H9 (cell line): ENCODE data around the gene UBASH3A. TPM values are rescaled to one million over a fixed set of nuclear protein-coding genes. Genes with fewer than 3 reads are reported as not detected.

ENCODE experiments used
- DNase-seq: peaks from one replicate; pipeline ENCODE4 v3.0.0-alpha.2; 2017
- H2AFZ ChIP-seq: one replicate; pipeline ENCODE4 v1.6.1; 2013; ENCODE audit warnings: mild to moderate bottlenecking, low read length, control low read depth, moderate library complexity
- H2AK5ac ChIP-seq: 2 replicates; pipeline ENCODE4 v1.6.1; 2013; ENCODE audit warnings: low read length, control low read depth, mixed read lengths; ENCODE audit not compliant: insufficient read length
- H2BK120ac ChIP-seq: one replicate; pipeline ENCODE4 v1.6.1; 2013; ENCODE audit warnings: low read depth, mild to moderate bottlenecking, low read length, control low read depth, inconsistent platforms; ENCODE audit not compliant: poor library complexity, severe bottlenecking
- H2BK12ac ChIP-seq: 2 replicates; pipeline ENCODE4 v1.6.1; 2013; ENCODE audit warnings: low read length, control low read depth, mixed read lengths, low read depth; ENCODE audit not compliant: insufficient read length
- H2BK15ac ChIP-seq: 2 replicates; pipeline ENCODE4 v1.6.1; 2013; ENCODE audit warnings: low read depth, low read length, control low read depth
- H2BK20ac ChIP-seq: one replicate; pipeline ENCODE4 v1.6.1; 2013; ENCODE audit warnings: low read depth, mild to moderate bottlenecking, low read length, control low read depth, inconsistent platforms; ENCODE audit not compliant: poor library complexity, severe bottlenecking
- H2BK5ac ChIP-seq: 2 replicates; pipeline ENCODE4 v1.6.1; 2013; ENCODE audit warnings: low read length, control low read depth, mixed read lengths; ENCODE audit not compliant: insufficient read length
- H3K14ac ChIP-seq: 2 replicates; pipeline ENCODE4 v1.6.1; 2013; ENCODE audit warnings: low read length, control low read depth; ENCODE audit not compliant: insufficient read depth
- H3K18ac ChIP-seq: 2 replicates; pipeline ENCODE4 v1.6.1; 2013; ENCODE audit warnings: low read depth, mild to moderate bottlenecking, mixed read lengths, low read length, control low read depth; ENCODE audit not compliant: insufficient read length
- H3K23ac ChIP-seq: 2 replicates; pipeline ENCODE4 v1.6.1; 2013; ENCODE audit warnings: low read length, control low read depth, mixed read lengths, low read depth; ENCODE audit not compliant: insufficient read length
- H3K23me2 ChIP-seq: 2 replicates; pipeline ENCODE4 v1.6.1; 2013; ENCODE audit warnings: low read depth, mild to moderate bottlenecking, mixed read lengths, low read length, control low read depth; ENCODE audit not compliant: insufficient read length, poor library complexity, severe bottlenecking
- H3K27ac ChIP-seq: 2 replicates; pipeline ENCODE4 v1.5.1; 2013; ENCODE audit warnings: low read length, control low read depth, mixed read lengths, low read depth; ENCODE audit not compliant: insufficient read length
- H3K27me3 ChIP-seq: 2 replicates; pipeline ENCODE4 v1.6.1; 2013; ENCODE audit warnings: low read length, control low read depth, inconsistent platforms; ENCODE audit not compliant: insufficient read depth
- H3K4ac ChIP-seq: 2 replicates; pipeline ENCODE4 v1.6.1; 2013; ENCODE audit warnings: low read depth, mild to moderate bottlenecking, control low read depth, inconsistent platforms, low read length, moderate library complexity
- H3K4me1 ChIP-seq: 2 replicates; pipeline ENCODE4 v1.6.1; 2013; ENCODE audit warnings: low read length, control low read depth, inconsistent platforms; ENCODE audit not compliant: insufficient read depth
- H3K4me2 ChIP-seq: 2 replicates; pipeline ENCODE4 v1.6.1; 2013; ENCODE audit warnings: low read length, control low read depth, mixed read lengths; ENCODE audit not compliant: insufficient read length, insufficient read depth
- H3K56ac ChIP-seq: 2 replicates; pipeline ENCODE4 v1.6.1; 2013; ENCODE audit warnings: low read depth, mild to moderate bottlenecking, mixed read lengths, low read length, control low read depth; ENCODE audit not compliant: insufficient read length
- H3K79me1 ChIP-seq: 2 replicates; pipeline ENCODE4 v1.6.1; 2013; ENCODE audit warnings: low read depth, mild to moderate bottlenecking, moderate library complexity, low read length, control low read depth, inconsistent platforms; ENCODE audit not compliant: insufficient read depth, poor library complexity, severe bottlenecking
- H3K79me2 ChIP-seq: 2 replicates; pipeline ENCODE4 v1.6.1; 2013; ENCODE audit warnings: low read length, control low read depth, inconsistent platforms; ENCODE audit not compliant: insufficient read depth
- H3K9ac ChIP-seq: 2 replicates; pipeline ENCODE4 v1.6.1; 2013; ENCODE audit warnings: low read length, control low read depth, mixed read lengths; ENCODE audit not compliant: insufficient read length; ENCODE audit errors: extremely low read depth
- H3K9me3 ChIP-seq: one replicate; pipeline ENCODE4 v1.6.1; 2013; ENCODE audit warnings: low read depth, low read length, inconsistent platforms; ENCODE audit not compliant: control insufficient read depth
- H3T11ph ChIP-seq: one replicate; pipeline ENCODE4 v1.6.1; 2013; ENCODE audit warnings: mild to moderate bottlenecking, low read length, control low read depth, inconsistent platforms
- H4K20me1 ChIP-seq: one replicate; pipeline ENCODE4 v1.6.1; 2013; ENCODE audit not compliant: control insufficient read depth, insufficient read length, insufficient read depth
- H4K5ac ChIP-seq: 2 replicates; pipeline ENCODE4 v1.6.1; 2013; ENCODE audit warnings: low read depth, mild to moderate bottlenecking, mixed read lengths, low read length, control low read depth; ENCODE audit not compliant: insufficient read length
- H4K8ac ChIP-seq: replicated peaks from 2 replicates; pipeline ENCODE4 v1.6.1; 2013; ENCODE audit warnings: low read length, control low read depth, mixed read lengths, low read depth; ENCODE audit not compliant: insufficient read length
- H4K91ac ChIP-seq: 2 replicates; pipeline ENCODE4 v1.6.1; 2013; ENCODE audit warnings: low read depth, mild to moderate bottlenecking, moderate library complexity, mixed read lengths, low read length, control low read depth; ENCODE audit not compliant: insufficient read length
- H3K27ac Mint-ChIP-seq, 3 experiments: 2 replicates in 2 of 3; 3 replicates in 1 of 3; pipeline ENCODE4 v1.8.0; 2020 to 2021; ENCODE audit warnings: mixed read lengths in 3 of 3, mild to moderate bottlenecking in 1 of 3, moderate library complexity in 1 of 3
- H3K27me3 Mint-ChIP-seq: 2 replicates; pipeline ENCODE4 v1.8.0; 2021; ENCODE audit warnings: low read depth, mild to moderate bottlenecking, moderate library complexity, mixed read lengths
- H3K36me3 Mint-ChIP-seq, 3 experiments: 2 replicates in 2 of 3; 3 replicates in 1 of 3; pipeline ENCODE4 v1.8.0; 2020 to 2021; ENCODE audit warnings: low read depth in 3 of 3, mixed read lengths in 3 of 3; ENCODE audit not compliant: insufficient read depth in 1 of 3
- H3K4me1 Mint-ChIP-seq, 2 experiments: 2 replicates each; pipeline ENCODE4 v1.8.0; 2020; ENCODE audit warnings: mixed read lengths in 2 of 2
- H3K4me3 Mint-ChIP-seq, 2 experiments: 2 replicates in 1 of 2; 3 replicates in 1 of 2; pipeline ENCODE4 v1.8.0; 2020 to 2021; ENCODE audit warnings: mild to moderate bottlenecking in 2 of 2, mixed read lengths in 2 of 2, moderate library complexity in 1 of 2
- H3K9me3 Mint-ChIP-seq, 2 experiments: 2 replicates in 1 of 2; 3 replicates in 1 of 2; pipeline ENCODE4 v1.8.0; 2020; ENCODE audit warnings: mild to moderate bottlenecking in 2 of 2, mixed read lengths in 2 of 2, moderate library complexity in 1 of 2
- CTCF ChIP-seq: fragments of 200-600 bp; sonication (generic); conservative IDR thresholded peaks from 3 replicates; pipeline ENCODE4 v1.8.0; 2021; ENCODE audit warnings: antibody characterized with exemption, mild to moderate bottlenecking
- WGBS: extraction: QIAGEN DNeasy Blood & Tissue Kit; methylation state at CpG from one replicate; pipeline ENCODE4 v1.1.7; 2013; ENCODE audit warnings: missing lambda C conversion rate, low lambda C conversion rate, mixed read lengths; ENCODE audit not compliant: insufficient read length; ENCODE audit errors: extremely low coverage; 5-methylcytosine and 5-hydroxymethylcytosine counted together
- total RNA-seq: library from RNA; stranded (reverse); gene quantifications from 2 replicates; pipeline ENCODE4 v1.2.1, GENCODE V29; 2021

UBASH3A gene
- total RNA-seq, 1 experiment from 2014 or later, result not detected

- H3K18ac ChIP-seq, result no peak overlapping the region
- H3K4me3 Mint-ChIP-seq, result no peak overlapping the region
- no peak overlapping the region for H4K5ac ChIP-seq
- no peaks in the 10 kb centered on the region for H3K79me1 ChIP-seq
- no peak overlapping the region for H3K23ac ChIP-seq
- no peak overlapping the region for H4K91ac ChIP-seq
- H2BK20ac ChIP-seq, result no peak overlapping the region
- H3K27ac ChIP-seq, result no peak overlapping the region
- no peaks in the 10 kb centered on the region for H3K23me2 ChIP-seq
- H3K9ac ChIP-seq, result no peak overlapping the region
- no peak for DNase-seq
- H2AK5ac ChIP-seq, result no peak overlapping the region
- no peak overlapping the region for H4K8ac ChIP-seq
- H2BK15ac ChIP-seq, result no peak overlapping the region
- no peaks in the 10 kb centered on the region for H3K79me2 ChIP-seq
- H3K4ac ChIP-seq, result no peak overlapping the region
- H2AFZ ChIP-seq, result no peak overlapping the region
- no CpG with 5 or more reads among the region's 10 CpGs for WGBS
- no peak overlapping the region for H3K14ac ChIP-seq
- no peak overlapping the region for H2BK5ac ChIP-seq
- H4K20me1 ChIP-seq, result no peaks in the 10 kb centered on the region
- no peak overlapping the region for H3K56ac ChIP-seq
- peaks cover 18% of the 10 kb centered on the region for H3K27me3 Mint-ChIP-seq
- peak overlapping the region in 1 of 3 experiments; percentile 68; a peak in 1 of 7 replicates for H3K27ac Mint-ChIP-seq
- no peak overlapping the region for H3T11ph ChIP-seq
- no peaks in the 10 kb centered on the region for H3K9me3 ChIP-seq
- H3K27me3 ChIP-seq, result no peaks in the 10 kb centered on the region
- no peak overlapping the region for H3K4me2 ChIP-seq
- H2BK12ac ChIP-seq, result no peak overlapping the region
- H3K4me1 Mint-ChIP-seq, result peaks cover 1 to 7% of the 10 kb centered on the region in 2 experiments
- no peaks in the 10 kb centered on the region for H3K36me3 Mint-ChIP-seq
- no peaks in the 10 kb centered on the region for H3K4me1 ChIP-seq
- no peak for TF ChIP-seq CTCF
- peaks cover 0 to 3% of the 10 kb centered on the region in 2 experiments; a peak in 3 of 5 replicates for H3K9me3 Mint-ChIP-seq
- no peak overlapping the region for H2BK120ac ChIP-seq
Measured at GRCh38 chr21:42444745-42445059, 41.0 kb downstream of the UBASH3A start.
